ENCODE data around the gene OAS2.

The OAS2 gene

DNA sequence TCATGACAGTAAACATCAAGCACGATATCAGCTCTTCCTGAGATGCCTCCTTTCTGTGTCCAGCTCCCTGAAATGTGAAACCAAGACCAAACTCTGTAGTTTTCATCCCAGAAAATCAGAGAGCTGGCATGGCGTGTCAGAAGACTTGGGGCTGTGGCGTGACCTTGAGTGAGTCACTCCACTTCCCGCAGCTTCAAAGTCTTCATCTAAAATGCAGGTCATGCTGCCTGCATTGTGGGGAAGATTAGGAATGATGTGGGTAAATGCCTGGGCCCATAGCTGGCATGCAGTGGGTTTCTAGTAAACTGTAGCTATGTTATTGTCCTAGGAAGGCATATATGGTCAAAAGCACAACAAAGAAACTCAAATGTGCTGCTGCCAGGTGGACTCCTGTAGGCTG is 28.8 kb downstream of the OAS2 start:
- H3K79me2 ChIP-seq (ENCODE audit: insufficient read depth, low read length) = no peaks in the 10 kb centered on the region
- no peaks in the 10 kb centered on the region for H4K20me1 ChIP-seq (ENCODE audit: insufficient read depth, low read length, poor library complexity, severe bottlenecking)
- H3K4me2 ChIP-seq (ENCODE audit: low read depth, low read length, poor library complexity, severe bottlenecking) = no peak overlapping the region
- no peaks in the 10 kb centered on the region for H3F3A ChIP-seq (ENCODE audit: low read depth)
- no peak overlapping the region for H2AFZ ChIP-seq (ENCODE audit: low read length)
- H3K27me3 ChIP-seq (ENCODE audit: insufficient read depth, low read length, poor library complexity, severe bottlenecking) = no peaks in the 10 kb centered on the region
- H3K9me3 ChIP-seq (ENCODE audit: insufficient read depth, low read depth, low read length) = no peaks in the 10 kb centered on the region
- no peak for TF ChIP-seq EZH2phosphoT487 (IDR thresholded peaks at IDR 0.05; ENCODE audit: borderline replicate concordance)
- TF ChIP-seq, protein P1, sequence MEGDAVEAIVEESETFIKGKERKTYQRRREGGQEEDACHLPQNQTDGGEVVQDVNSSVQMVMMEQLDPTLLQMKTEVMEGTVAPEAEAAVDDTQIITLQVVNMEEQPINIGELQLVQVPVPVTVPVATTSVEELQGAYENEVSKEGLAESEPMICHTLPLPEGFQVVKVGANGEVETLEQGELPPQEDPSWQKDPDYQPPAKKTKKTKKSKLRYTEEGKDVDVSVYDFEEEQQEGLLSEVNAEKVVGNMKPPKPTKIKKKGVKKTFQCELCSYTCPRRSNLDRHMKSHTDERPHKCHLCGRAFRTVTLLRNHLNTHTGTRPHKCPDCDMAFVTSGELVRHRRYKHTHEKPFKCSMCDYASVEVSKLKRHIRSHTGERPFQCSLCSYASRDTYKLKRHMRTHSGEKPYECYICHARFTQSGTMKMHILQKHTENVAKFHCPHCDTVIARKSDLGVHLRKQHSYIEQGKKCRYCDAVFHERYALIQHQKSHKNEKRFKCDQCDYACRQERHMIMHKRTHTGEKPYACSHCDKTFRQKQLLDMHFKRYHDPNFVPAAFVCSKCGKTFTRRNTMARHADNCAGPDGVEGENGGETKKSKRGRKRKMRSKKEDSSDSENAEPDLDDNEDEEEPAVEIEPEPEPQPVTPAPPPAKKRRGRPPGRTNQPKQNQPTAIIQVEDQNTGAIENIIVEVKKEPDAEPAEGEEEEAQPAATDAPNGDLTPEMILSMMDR (conservative IDR thresholded peaks at IDR 0.05; ENCODE audit: low read length) = no peak
- no peaks in the 10 kb centered on the region for H3K4me1 ChIP-seq (ENCODE audit: insufficient read depth, low read length, poor library complexity, severe bottlenecking)
- no peak overlapping the region for H3K4me3 ChIP-seq (ENCODE audit: low read length, poor library complexity, severe bottlenecking)
- H3K9me2 ChIP-seq (replicated peaks; ENCODE audit: low read depth, low read length) = no peaks in the 10 kb centered on the region
- no peaks in the 10 kb centered on the region for H3K36me3 ChIP-seq (ENCODE audit: insufficient read depth, low read length)
- H3K9ac ChIP-seq (ENCODE audit: low read depth, low read length, poor library complexity, severe bottlenecking) = no peak overlapping the region

DNA sequence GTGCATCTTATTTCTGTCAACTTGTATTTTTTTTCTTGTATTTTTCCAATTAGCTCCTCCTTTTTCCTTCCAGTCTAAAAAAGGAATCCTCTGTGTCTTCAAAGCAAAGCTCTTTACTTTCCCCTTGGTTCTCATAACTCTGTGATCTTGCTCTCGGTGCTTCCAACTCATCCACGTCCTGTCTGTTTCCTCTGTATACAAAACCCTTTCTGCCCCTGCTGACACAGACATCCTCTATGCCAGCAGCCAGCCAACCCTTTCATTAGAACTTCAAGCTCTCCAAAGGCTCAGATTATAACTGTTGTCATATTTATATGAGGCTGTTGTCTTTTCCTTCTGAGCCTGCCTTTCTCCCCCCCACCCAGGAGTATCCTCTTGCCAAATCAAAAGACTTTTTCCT is 32.4 kb downstream of the OAS2 start:
- TF ChIP-seq, protein P1 (conservative IDR thresholded peaks at IDR 0.05; ENCODE audit: low read length) = no peak
- no peak for TF ChIP-seq EZH2phosphoT487 (IDR thresholded peaks at IDR 0.05; ENCODE audit: borderline replicate concordance)
- H3F3A ChIP-seq (ENCODE audit: low read depth) = no peaks in the 10 kb centered on the region
- no peak overlapping the region for H2AFZ ChIP-seq (ENCODE audit: low read length)
- H3K4me1 ChIP-seq (ENCODE audit: insufficient read depth, low read length, poor library complexity, severe bottlenecking) = no peaks in the 10 kb centered on the region
- no peak overlapping the region for H3K4me2 ChIP-seq (ENCODE audit: low read depth, low read length, poor library complexity, severe bottlenecking)
- no peak overlapping the region for H3K9ac ChIP-seq (ENCODE audit: low read depth, low read length, poor library complexity, severe bottlenecking)
- H3K9me3 ChIP-seq (ENCODE audit: insufficient read depth, low read depth, low read length) = no peaks in the 10 kb centered on the region
- no peaks in the 10 kb centered on the region for H3K79me2 ChIP-seq (ENCODE audit: insufficient read depth, low read length)
- no peak overlapping the region for H3K4me3 ChIP-seq (ENCODE audit: low read length, poor library complexity, severe bottlenecking)
- no peaks in the 10 kb centered on the region for H4K20me1 ChIP-seq (ENCODE audit: insufficient read depth, low read length, poor library complexity, severe bottlenecking)
- no peaks in the 10 kb centered on the region for H3K27me3 ChIP-seq (ENCODE audit: insufficient read depth, low read length, poor library complexity, severe bottlenecking)
- H3K9me2 ChIP-seq (replicated peaks; ENCODE audit: low read depth, low read length) = no peaks in the 10 kb centered on the region
- H3K36me3 ChIP-seq (ENCODE audit: insufficient read depth, low read length) = no peaks in the 10 kb centered on the region

DNA sequence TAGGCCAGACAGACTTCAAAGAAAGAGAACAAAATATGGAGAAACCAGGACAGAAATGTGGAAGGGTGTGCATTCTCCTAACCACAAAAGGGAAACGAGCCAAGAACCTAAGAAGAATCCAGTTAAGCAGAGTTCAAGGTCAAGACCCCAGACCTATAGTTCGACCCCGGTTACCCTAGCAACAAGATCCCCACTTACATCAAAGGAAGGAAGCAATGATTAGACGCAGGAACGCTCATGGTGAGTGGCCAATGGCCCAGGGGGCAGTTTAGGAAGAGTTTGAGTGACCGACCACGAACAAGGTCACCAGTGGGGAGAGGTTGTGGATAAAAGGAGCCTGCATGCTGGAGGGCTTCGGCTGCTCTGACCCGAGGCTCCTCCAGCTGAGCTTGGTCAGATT is 36.2 kb downstream of the OAS2 start:
- no peak overlapping the region for H3K4me3 ChIP-seq (ENCODE audit: low read length, poor library complexity, severe bottlenecking)
- no peaks in the 10 kb centered on the region for H3K4me1 ChIP-seq (ENCODE audit: insufficient read depth, low read length, poor library complexity, severe bottlenecking)
- H4K20me1 ChIP-seq (ENCODE audit: insufficient read depth, low read length, poor library complexity, severe bottlenecking) = no peaks in the 10 kb centered on the region
- no peaks in the 10 kb centered on the region for H3K79me2 ChIP-seq (ENCODE audit: insufficient read depth, low read length)
- TF ChIP-seq, protein P1 (conservative IDR thresholded peaks at IDR 0.05; ENCODE audit: low read length) = no peak
- no peak for TF ChIP-seq EZH2phosphoT487 (IDR thresholded peaks at IDR 0.05; ENCODE audit: borderline replicate concordance)
- no peaks in the 10 kb centered on the region for H3K27me3 ChIP-seq (ENCODE audit: insufficient read depth, low read length, poor library complexity, severe bottlenecking)
- no peak overlapping the region for H3K4me2 ChIP-seq (ENCODE audit: low read depth, low read length, poor library complexity, severe bottlenecking)
- H3K9me3 ChIP-seq (ENCODE audit: insufficient read depth, low read depth, low read length) = no peaks in the 10 kb centered on the region
- H3K9ac ChIP-seq (ENCODE audit: low read depth, low read length, poor library complexity, severe bottlenecking) = no peak overlapping the region
- H3K36me3 ChIP-seq (ENCODE audit: insufficient read depth, low read length) = no peaks in the 10 kb centered on the region
- no peak overlapping the region for H2AFZ ChIP-seq (ENCODE audit: low read length)
- no peaks in the 10 kb centered on the region for H3F3A ChIP-seq (ENCODE audit: low read depth)
- H3K9me2 ChIP-seq (replicated peaks; ENCODE audit: low read depth, low read length) = no peaks in the 10 kb centered on the region
